ENCODE results near the gene S100A14.
"Not testable (repeated sequence)": the region's sequence is repeated elsewhere in the genome, so short reads cannot be mapped to it uniquely, and the experiment has no call there.

Gene S100A14

DNA sequence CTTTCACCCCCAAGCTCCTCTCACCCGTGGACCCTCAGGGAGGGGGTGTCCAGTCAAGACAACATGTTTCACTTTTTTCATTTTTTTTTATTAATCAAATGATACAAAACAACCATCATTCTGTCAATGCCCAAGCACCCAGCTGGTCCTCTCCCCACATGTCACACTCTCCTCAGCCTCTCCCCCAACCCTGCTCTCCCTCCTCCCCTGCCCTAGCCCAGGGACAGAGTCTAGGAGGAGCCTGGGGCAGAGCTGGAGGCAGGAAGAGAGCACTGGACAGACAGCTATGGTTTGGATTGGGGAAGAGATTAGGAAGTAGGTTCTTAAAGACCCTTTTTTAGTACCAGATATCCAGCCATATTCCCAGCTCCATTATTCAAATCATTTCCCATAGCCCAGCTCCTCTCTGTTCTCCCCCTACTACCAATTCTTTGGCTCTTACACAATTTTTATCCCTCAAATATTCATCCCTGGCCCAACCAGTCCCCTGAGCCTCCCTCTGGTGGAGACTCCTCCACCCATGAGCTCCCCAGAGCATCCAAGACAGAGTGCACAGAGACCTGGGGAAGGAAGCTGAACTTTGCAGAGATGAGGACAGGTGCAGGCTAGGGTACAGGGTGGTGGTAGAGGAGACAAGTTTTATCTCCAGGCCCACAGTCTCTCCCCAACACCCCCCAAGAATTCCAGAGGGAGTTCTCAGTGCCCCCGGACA lies 1.8 kb downstream of the S100A14 start:
- DNase-seq, result no peak

DNA sequence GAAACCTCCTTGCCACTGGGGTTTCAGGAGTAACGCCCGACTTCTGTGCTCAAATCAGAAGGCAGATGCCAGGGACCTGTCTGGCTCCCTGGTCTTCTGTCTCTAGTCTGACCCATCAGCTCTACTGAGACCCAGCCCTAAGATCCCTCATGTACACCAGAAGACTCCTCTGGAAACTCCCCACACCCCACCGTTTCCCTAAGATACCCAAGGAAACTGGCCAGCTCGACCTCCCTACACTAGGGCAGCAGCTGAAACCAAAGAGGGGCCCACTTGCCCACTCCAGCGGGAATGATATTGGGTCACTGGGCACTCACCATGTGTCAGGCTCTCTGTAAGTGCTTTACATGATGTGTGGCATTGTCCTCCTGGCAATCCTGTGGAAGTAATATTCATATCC lies 2.7 kb downstream of the S100A14 start:
- DNase-seq, result no peak

DNA sequence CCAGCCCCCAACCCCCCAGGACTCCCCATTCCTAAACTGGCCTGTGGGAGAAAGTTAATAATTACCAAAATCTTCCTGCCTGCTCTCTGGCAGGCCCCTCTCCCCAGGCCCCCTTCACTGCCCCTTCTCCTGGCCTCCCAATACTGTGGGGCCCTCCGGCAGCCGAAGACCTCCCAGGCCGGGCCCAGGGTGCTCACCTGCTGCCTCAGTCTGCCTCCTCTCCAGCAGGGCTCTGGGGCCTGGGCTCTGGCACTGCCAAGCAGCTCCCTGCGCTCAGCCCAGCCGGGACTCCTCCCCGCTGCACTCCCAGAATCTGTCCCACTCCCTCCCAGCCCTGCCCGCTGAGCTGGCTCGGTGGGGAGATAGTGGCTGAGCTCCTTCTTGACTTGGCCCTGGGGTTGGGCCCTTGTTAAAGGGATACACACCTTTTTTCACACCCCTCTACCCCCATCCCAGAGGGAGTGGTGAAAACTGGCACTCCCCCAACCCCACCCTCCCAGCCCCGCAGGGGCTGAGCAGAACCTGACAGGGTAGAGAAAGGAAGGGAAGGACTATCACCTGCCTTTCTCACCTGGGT lies 3.3 kb downstream of the S100A14 start, which contains the start of gene S100A16:
Gene S100A16, minus strand, starts transcription at position 383 of the 577 bp plus-strand sequence. CDS start 4,986 bp downstream, outside the sequence.
- DNase-seq, result no peak

DNA sequence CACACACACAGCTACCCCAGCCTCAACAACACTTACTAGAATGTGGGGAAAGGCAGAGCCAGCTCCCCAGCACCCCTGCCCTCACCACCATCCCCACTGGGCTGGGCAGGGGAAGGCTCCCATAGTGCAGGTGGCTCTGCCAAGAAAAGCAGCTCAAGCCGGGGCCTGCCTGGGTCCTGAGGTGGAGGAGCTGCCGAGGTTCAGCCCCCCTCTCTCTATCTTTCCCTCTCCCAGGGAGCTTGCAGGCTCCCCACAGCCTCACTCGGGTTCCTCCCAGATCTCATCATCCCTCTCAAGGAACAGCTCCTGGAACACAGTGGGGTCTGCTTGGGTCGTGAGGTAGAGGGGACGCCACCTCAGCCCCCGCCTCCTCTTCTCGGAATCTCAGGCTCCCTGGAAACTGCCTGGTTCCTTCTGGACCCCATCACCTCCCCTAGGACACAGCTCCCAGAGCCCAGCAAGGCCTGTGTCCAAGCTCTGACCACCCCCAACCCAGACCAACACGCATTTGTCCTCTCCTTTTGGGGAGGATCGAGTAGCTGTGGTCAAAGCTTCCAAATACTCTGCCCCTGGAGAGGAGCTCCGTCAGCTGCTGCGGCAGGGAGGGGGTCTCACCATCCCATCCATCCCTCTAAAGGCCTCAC lies 3.9 kb downstream of the S100A14 start:
- no peak for DNase-seq

- DNase-seq, result no peak
Measured at GRCh38 chr1:153611356-153611755, 4.8 kb downstream of the S100A14 start.

DNA sequence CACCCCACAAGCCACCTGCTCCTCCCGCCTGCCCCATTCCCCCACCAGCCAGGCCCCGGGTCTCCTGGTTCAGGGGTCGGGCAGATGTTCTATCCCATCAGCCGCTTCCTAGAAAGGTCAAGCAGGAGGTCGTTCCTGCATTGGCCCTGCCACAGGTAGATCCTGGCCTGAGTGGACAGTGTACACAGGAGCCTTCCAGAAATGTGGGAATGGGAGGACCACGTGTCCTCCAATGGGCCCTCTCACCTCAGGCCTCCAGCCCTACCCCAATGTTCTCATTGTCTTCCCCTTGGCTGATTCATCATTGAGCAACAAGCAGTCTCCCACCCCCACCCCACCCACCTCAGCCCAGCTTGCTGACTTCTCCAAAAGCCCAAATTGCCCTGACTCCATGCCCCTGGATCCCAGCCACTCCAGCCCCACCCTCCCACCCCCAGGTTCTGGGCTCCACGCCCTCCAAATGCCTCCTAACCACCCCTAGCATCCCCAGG lies 5.3 kb downstream of the S100A14 start:
- DNase-seq, result no peak

GRCh38 chr1:153610334-153610733 lies 5.8 kb downstream of the S100A14 start:
- no peak for DNase-seq

- DNase-seq, result no peak
Measured at GRCh38 chr1:153609585-153609907, 6.6 kb downstream of the S100A14 start.

- no peak for DNase-seq
Measured at GRCh38 chr1:153608742-153609584, 7.2 kb downstream of the S100A14 start.

DNA sequence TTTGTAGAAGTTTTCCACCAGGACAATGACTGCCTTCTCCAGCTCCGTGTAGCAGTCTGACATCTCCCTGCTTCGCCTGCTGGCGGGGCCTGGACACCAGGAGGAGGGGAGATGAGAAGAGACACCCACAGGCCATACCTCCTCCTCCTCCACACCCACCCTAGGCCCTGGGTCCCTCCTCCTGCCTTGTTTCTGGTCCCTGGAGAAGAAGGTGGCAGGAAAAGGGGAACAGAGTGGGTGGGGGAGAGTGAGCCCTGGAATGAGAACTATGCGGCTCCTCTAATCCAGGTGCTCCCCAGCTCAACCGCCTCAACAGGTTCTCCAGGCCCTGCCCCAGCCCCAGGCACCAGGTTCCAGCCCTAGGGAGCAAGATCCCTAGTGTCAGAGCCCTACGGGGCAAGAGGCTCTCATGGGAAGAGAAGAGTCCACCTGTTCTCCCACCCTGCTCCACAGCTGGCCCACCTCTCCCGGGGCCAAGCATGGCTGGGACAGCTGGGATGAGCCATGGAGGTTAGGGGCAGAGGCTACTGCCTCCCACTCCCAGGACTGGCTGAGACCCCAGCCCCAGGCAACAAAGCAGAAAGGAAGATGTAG lies 7.9 kb downstream of the S100A14 start:
- no peak for DNase-seq

DNA sequence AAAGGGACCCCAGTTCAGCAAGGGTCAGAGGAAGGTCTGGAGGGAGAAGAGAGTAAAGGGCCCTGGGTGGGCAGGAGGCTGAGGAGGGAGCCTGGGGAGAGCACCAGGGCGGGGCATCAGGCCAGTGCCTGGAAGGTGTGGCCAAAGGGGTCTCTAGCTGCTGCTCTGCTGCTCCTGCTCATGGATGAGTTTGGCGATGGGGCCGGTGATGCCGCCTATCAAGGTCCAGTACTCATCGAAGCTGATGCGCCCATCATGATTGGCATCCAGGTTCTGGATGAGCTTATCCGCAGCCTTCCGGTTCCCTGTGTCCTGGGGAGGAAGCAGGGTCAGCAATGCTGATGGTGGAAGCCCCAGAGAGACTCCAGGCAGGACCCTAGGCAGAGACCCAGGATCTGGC lies 8.7 kb downstream of the S100A14 start:
- no peak for DNase-seq

GRCh38 chr1:153606194-153606593 lies 9.9 kb downstream of the S100A14 start:
- no peak for DNase-seq

- no peak for DNase-seq
Measured at GRCh38 chr1:153602749-153603148, 13.4 kb downstream of the S100A14 start.

- no peak for DNase-seq
Measured at GRCh38 chr1:153599847-153600246, 16.3 kb downstream of the S100A14 start.

- DNase-seq, result peak; percentile 30
Measured at GRCh38 chr1:153598309-153599172, 17.6 kb downstream of the S100A14 start.

GRCh38 chr1:153597206-153597605 lies 18.9 kb downstream of the S100A14 start:
- DNase-seq, result no peak

GRCh38 chr1:153592748-153593147 lies 23.4 kb downstream of the S100A14 start:
- DNase-seq, result no peak

DNA sequence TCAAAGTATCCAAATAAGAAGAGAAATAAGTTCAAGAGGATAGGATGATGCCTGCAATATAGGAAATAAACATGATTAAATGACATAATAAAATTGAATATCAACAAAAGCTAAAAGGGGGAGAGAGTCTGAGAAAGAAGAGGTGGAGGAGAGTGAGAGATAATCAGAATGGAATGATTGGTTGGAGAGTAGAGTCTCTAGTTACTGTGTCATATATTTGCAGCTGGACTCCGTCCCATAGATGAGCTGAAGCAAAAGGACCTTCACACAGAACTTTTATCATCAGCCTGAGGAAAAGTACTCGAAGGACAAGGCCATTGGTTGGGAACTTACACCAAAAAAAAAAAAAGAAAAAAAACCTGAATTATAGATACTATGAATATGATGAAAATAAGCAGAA lies 27.6 kb downstream of the S100A14 start:
- no peak for DNase-seq

GRCh38 chr1:153588033-153588432 lies 28.1 kb downstream of the S100A14 start:
- not testable (repeated sequence) for DNase-seq

DNA sequence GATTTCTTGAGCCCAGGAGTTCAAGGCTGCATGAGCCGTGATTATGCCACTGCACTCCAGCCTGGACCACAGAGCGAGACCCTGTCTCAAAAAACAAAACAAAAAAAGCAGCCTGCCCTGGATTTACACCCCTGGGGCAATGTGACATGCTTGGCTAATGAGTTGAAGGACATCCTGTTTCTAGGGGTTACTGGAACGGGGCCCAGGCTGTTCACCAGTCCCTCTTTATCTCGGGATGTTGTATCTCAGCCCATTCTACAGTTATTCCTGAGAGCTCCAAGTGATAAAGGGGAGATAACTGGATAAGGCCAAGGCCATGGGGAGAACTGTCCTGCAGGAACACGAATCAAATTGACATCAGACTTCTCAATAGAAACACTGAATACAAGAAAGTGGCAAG lies 28.8 kb downstream of the S100A14 start:
- DNase-seq, result no peak

DNA sequence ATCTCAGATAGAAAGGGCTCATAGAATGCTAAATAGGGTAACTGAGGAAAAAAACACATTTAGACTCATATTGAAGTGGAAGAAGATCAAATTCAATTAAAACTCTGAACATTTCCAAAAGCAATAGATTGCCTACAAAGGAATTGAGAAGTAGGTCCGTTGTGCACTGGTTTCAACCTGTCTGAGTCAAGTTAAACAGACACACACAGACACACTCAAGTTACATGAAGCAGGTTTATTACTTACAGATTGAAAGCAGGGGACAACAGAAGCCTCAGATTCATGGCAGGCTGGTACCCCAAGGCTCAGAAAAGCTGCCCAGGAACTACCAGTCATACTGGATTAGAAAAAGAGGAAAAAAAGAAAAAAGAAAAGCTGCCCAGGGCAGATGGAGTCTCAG lies 29.8 kb downstream of the S100A14 start:
- no peak for DNase-seq

DNA sequence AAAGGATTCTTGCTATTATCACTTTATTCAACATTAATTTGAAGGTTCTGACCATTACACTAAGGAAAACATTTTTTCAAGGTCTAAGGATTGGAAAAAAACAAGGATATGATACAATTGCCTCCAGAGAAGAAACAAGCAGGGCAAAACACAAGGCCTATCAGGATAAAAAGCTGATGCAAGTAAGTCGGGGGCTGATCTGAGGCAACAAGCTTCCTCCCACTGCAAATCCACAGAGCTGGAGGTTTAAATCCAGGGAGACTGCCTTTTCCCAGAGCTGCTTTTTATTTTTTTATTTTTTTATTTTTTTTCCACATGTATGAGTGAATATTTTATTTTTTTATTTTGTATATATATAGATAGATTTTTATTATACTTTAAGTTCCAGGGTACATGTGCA lies 31.1 kb downstream of the S100A14 start:
- DNase-seq, result no peak

All from CD4-positive, alpha-beta T cell treated with Interleukin-17A for 1 hour (primary cell).